ENCODE results near the gene CLPTM1. TPM values are rescaled to one million over a fixed set of nuclear protein-coding genes. Genes with fewer than 3 reads are reported as not detected.
"Not testable (repeated sequence)": the region's sequence is repeated elsewhere in the genome, so short reads cannot be mapped to it uniquely, and the experiment has no call there.

CLPTM1 gene
- total and polyA plus RNA-seq, 3 donors from 2014 or later = 179 to 204 (median 198) TPM

DNA sequence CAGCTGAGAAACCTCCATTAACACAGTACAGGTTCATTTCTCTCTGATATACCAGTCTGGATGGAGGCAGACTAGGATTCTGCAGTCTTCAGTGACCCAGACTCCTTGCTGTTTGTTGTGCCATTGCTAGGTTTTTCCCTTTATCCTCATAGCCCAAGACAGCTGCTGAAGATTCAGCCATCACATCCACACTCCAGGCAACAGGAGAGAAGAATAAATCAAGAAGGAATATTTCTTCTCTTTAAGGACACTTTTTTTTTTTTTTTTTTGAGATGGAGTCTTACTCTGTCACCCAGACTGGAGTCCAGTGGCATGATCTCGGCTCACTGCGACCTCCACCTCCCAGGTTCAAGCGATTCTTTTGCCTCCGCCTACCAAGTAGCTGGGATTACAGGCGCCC lies 14.3 kb downstream of the CLPTM1 start:
- 84 to 97% methylated on average over 5 of the region's 5 CpGs for WGBS, 2 donors
- TF ChIP-seq POLR2A (IDR thresholded peaks at IDR 0.05) = no peak
- TF ChIP-seq, protein P1, sequence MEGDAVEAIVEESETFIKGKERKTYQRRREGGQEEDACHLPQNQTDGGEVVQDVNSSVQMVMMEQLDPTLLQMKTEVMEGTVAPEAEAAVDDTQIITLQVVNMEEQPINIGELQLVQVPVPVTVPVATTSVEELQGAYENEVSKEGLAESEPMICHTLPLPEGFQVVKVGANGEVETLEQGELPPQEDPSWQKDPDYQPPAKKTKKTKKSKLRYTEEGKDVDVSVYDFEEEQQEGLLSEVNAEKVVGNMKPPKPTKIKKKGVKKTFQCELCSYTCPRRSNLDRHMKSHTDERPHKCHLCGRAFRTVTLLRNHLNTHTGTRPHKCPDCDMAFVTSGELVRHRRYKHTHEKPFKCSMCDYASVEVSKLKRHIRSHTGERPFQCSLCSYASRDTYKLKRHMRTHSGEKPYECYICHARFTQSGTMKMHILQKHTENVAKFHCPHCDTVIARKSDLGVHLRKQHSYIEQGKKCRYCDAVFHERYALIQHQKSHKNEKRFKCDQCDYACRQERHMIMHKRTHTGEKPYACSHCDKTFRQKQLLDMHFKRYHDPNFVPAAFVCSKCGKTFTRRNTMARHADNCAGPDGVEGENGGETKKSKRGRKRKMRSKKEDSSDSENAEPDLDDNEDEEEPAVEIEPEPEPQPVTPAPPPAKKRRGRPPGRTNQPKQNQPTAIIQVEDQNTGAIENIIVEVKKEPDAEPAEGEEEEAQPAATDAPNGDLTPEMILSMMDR (IDR thresholded peaks at IDR 0.05) = no peak

DNA sequence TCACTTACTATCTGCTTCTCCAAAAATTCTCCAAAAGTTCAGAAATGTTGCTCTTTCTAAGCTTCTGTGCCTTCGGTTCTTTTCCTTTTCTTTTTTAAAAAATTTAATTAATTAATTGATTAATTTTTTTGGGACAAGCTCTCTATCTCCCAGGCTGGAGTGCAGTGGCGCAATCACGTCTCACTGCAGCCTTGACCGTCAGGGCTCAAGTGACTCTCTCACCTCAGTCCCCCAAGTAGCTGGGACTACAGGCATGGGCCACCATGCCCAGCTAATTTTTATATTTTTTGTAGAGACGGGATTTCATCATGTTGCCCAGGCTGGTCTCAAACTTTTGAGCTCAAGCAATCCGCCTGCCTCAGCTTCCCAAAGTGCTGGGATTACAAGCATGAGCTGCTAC lies 16.3 kb downstream of the CLPTM1 start:
- H3K9me3 ChIP-seq; H3K4me1 ChIP-seq; H3K27me3 ChIP-seq; DNase-seq; H3K4me3 ChIP-seq; intact Hi-C loops (cut with DNase I; ENCODE audit: low total_unique reads); H3K36me3 ChIP-seq (ENCODE audit: low read depth, missing control alignments); H3K27ac ChIP-seq: not testable (repeated sequence)
- WGBS, 2 donors = 77 to 84% methylated on average over 6 of the region's 6 CpGs

More for the DNA sequence above, 14.3 kb downstream of the CLPTM1 start:
- intact Hi-C loops (cut with DNase I; ENCODE audit: low total_unique reads) = no loop called here
- no peaks in the 10 kb centered on the region for H3K9me3 ChIP-seq
- no peaks in the 10 kb centered on the region for H3K4me1 ChIP-seq
- H3K4me3 ChIP-seq = no peak overlapping the region
- no peak overlapping the region for H3K27ac ChIP-seq
- DNase-seq = no peak
- no peaks in the 10 kb centered on the region for H3K27me3 ChIP-seq
- no peaks in the 10 kb centered on the region for H3K36me3 ChIP-seq (ENCODE audit: low read depth, missing control alignments)

DNA sequence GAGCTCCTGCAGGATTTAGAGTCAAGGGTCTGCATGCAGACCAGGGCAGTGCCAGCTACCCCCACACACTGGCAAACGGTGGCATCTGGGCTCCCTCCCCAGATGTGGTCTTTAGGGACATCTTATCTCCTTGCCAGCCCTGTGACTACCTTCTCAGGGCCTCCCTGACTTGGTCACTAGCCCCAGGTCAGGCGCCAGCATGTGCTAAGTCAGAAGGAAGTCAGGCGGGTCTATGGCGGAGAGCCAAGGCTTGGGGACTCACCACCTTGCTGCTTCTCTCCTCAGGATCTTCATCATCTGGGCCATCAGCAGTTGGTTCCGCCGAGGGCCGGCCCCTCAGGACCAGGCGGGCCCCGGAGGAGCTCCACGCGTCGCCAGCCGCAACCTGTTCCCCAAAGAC lies 17.6 kb downstream of the CLPTM1 start:
- H3K4me1 ChIP-seq = no peaks in the 10 kb centered on the region
- TF ChIP-seq POLR2A (IDR thresholded peaks at IDR 0.05) = no peak
- TF ChIP-seq, protein P1 (IDR thresholded peaks at IDR 0.05) = no peak
- no peaks in the 10 kb centered on the region for H3K9me3 ChIP-seq
- DNase-seq = no peak
- H3K4me3 ChIP-seq = no peak overlapping the region
- WGBS, 2 donors = 89 to 93% methylated on average over 12 to 13 of the region's 13 CpGs
- no peaks in the 10 kb centered on the region for H3K36me3 ChIP-seq (ENCODE audit: low read depth, missing control alignments)
- H3K27me3 ChIP-seq = no peaks in the 10 kb centered on the region
- no peak overlapping the region for H3K27ac ChIP-seq
- intact Hi-C loops (cut with DNase I; ENCODE audit: low total_unique reads) = no loop called here

DNA sequence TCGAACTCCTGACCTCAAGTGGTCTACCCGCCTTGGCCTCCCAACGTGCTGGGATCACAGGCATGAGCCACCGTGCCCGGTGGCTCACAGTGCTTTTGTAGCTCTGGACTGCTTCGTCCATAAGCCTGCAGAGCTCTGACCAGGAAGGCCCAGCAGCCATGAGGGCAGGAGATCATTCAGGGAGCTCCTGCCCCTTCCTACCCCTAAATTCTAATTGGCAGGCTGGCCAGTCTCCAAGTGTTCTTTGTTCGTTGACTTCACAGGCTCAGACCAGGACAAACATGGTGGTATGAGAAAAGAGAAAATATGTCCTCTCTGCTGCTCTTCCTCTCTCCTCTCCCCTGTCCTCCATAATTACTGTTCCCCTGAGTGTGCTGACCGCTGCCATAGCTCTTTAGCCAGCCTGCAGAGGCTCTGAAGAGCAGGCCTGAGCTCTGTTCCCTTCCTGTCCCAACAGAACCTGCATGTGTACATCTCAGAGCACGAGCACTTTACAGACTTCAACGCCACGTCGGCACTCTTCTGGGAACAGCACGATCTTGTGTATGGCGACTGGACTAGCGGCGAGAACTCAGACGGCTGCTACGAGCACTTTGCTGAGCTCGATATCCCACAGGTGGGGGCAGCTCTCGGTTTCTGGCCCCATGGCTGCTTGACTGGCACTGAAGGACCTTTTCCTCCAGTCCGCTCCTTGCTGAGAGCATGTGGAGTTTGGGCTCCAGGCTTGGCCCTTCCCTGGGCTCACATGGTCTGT lies 19.0 kb downstream of the CLPTM1 start:
- WGBS, 2 donors = 93 to 96% methylated on average over 15 to 21 of the region's 21 CpGs
- DNase-seq = no peak
- no peak overlapping the region for H3K4me3 ChIP-seq
- no peaks in the 10 kb centered on the region for H3K27me3 ChIP-seq
- intact Hi-C loops (cut with DNase I; ENCODE audit: low total_unique reads) = no loop called here
- H3K9me3 ChIP-seq = no peaks in the 10 kb centered on the region
- no peaks in the 10 kb centered on the region for H3K36me3 ChIP-seq (ENCODE audit: low read depth, missing control alignments)
- no peak for TF ChIP-seq POLR2A (IDR thresholded peaks at IDR 0.05)
- TF ChIP-seq, protein P1 (IDR thresholded peaks at IDR 0.05) = no peak
- no peak overlapping the region for H3K27ac ChIP-seq
- no peaks in the 10 kb centered on the region for H3K4me1 ChIP-seq

DNA sequence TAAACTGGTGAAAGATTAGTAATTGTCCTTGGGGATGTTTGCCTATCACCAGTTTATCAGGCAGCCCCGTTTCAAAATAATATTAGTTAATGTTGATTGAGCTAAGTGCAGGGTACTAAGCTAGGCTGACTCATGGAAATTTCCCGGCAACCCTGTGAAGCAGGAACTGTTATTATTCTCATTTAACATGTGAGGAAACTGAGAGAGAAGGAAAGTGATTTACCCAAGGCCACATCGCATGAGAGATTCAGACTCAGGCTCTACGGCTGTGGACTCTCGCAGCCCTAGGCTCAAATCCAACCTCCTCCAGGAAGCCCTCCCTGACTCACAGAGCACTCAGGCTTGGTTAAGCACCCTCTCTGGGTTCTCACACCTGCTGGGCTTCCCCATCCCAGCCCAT lies 19.7 kb downstream of the CLPTM1 start:
- H3K27ac ChIP-seq = no peak overlapping the region
- intact Hi-C loops (cut with DNase I; ENCODE audit: low total_unique reads) = no loop called here
- no peak for DNase-seq
- TF ChIP-seq, protein P1 (IDR thresholded peaks at IDR 0.05) = no peak
- no peak for TF ChIP-seq POLR2A (IDR thresholded peaks at IDR 0.05)
- H3K4me3 ChIP-seq = no peak overlapping the region
- H3K4me1 ChIP-seq = no peaks in the 10 kb centered on the region
- 78 to 87% methylated on average over 5 of the region's 5 CpGs for WGBS, 2 donors
- H3K27me3 ChIP-seq = no peaks in the 10 kb centered on the region
- H3K36me3 ChIP-seq (ENCODE audit: low read depth, missing control alignments) = no peaks in the 10 kb centered on the region
- H3K9me3 ChIP-seq = no peaks in the 10 kb centered on the region

Measured in testis (tissue), 3 donors.